ENCODE measurements around the gene TMEM260. TPM values are rescaled to one million over a fixed set of nuclear protein-coding genes. Genes with fewer than 3 reads are reported as not detected.
"Not testable (repeated sequence)": the region's sequence is repeated elsewhere in the genome, so short reads cannot be mapped to it uniquely, and the experiment has no call there.

TMEM260 gene
- total RNA-seq, 4 donors from 2014 or later: 8.7 to 17.2 (median 10.9) TPM

DNA sequence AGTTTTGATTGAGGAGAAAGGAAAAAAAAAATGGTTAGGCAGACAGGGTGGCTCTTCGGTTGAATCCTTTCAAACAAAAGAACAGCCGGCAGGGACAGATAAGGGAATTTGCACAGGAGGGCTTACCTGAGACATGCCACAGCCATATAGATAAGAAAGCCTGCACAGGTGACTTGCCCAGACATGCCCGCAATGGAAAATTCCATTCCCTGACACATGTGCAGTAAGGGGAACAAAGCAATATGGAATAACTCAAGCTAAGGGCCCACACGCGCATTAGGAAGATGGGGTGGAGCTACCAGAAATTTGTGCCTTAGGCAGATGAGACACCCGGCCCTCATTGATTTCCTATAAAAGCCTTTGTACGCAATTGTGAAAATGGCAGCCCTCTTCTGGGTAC is 86.7 kb downstream of the TMEM260 start:
- intact Hi-C loops (cut with DNase I): no loop called here
- H3K27ac ChIP-seq: no peak overlapping the region
- H3K4me1 ChIP-seq: peaks cover 0 to 9% (median 0%) of the 10 kb centered on the region in 3 donors
- no peak for DNase-seq
- H3K9me3 ChIP-seq: no peaks in the 10 kb centered on the region
- no peak overlapping the region for H3K4me3 ChIP-seq
- H3K36me3 ChIP-seq: no peaks in the 10 kb centered on the region
- 55 to 74% methylated on average over 7 of the region's 7 CpGs for WGBS, 2 donors
- no peaks in the 10 kb centered on the region for H3K27me3 ChIP-seq
- TF ChIP-seq POLR2A (IDR thresholded peaks at IDR 0.05): no peak
- TF ChIP-seq, protein P1, sequence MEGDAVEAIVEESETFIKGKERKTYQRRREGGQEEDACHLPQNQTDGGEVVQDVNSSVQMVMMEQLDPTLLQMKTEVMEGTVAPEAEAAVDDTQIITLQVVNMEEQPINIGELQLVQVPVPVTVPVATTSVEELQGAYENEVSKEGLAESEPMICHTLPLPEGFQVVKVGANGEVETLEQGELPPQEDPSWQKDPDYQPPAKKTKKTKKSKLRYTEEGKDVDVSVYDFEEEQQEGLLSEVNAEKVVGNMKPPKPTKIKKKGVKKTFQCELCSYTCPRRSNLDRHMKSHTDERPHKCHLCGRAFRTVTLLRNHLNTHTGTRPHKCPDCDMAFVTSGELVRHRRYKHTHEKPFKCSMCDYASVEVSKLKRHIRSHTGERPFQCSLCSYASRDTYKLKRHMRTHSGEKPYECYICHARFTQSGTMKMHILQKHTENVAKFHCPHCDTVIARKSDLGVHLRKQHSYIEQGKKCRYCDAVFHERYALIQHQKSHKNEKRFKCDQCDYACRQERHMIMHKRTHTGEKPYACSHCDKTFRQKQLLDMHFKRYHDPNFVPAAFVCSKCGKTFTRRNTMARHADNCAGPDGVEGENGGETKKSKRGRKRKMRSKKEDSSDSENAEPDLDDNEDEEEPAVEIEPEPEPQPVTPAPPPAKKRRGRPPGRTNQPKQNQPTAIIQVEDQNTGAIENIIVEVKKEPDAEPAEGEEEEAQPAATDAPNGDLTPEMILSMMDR (IDR thresholded peaks at IDR 0.05): no peak

- DNase-seq: no peak
- no peak for TF ChIP-seq POLR2A (IDR thresholded peaks at IDR 0.05)
- TF ChIP-seq, protein P1 (IDR thresholded peaks at IDR 0.05): no peak
- no peaks in the 10 kb centered on the region for H3K9me3 ChIP-seq
Observed at GRCh38 chr14:56666716-56667115, 87.1 kb downstream of the TMEM260 start.

DNA sequence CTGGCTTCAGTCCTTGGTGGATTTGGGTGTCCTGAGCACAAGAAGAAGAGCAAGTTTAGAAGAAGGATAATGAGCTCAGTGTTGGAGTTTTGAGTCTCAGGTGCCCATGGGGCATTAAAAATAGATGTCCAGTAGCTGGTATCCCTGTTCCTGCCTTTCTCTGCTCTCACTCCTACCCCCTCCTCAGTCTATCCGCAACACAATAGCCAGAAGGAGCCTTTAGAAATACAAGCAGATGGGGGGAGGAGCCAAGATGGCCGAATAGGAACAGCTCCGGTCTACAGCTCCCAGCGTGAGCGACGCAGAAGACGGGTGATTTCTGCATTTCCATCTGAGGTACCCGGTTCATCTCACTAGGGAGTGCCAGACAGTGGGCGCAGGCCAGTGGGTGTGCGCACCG is 87.7 kb downstream of the TMEM260 start:
- H3K27me3 ChIP-seq; H3K36me3 ChIP-seq; H3K4me1 ChIP-seq; intact Hi-C loops (cut with DNase I); H3K27ac ChIP-seq; H3K4me3 ChIP-seq; H3K9me3 ChIP-seq; DNase-seq: not testable (repeated sequence)
- WGBS, 2 donors: 40 to 68% methylated on average over 2 to 3 of the region's 11 CpGs

More at GRCh38 chr14:56666716-56667115, 87.1 kb downstream of the TMEM260 start:
- no peaks in the 10 kb centered on the region for H3K27me3 ChIP-seq
- H3K27ac ChIP-seq: no peak overlapping the region
- intact Hi-C loops (cut with DNase I): no loop called here
- H3K4me3 ChIP-seq: no peak overlapping the region
- H3K36me3 ChIP-seq: no peaks in the 10 kb centered on the region
- H3K4me1 ChIP-seq: peaks cover 0 to 9% (median 0%) of the 10 kb centered on the region in 3 donors
- WGBS, 2 donors: 57 to 71% methylated on average over 3 of the region's 3 CpGs

- H3K27me3 ChIP-seq: no peaks in the 10 kb centered on the region
- H3K4me1 ChIP-seq: no peaks in the 10 kb centered on the region
- no peak overlapping the region for H3K4me3 ChIP-seq
- WGBS, 2 donors: 22 to 45% methylated on average over 5 of the region's 5 CpGs
- no peak overlapping the region for H3K27ac ChIP-seq
- intact Hi-C loops (cut with DNase I): no loop called here
- no peaks in the 10 kb centered on the region for H3K36me3 ChIP-seq
- DNase-seq: no peak
- no peaks in the 10 kb centered on the region for H3K9me3 ChIP-seq
- TF ChIP-seq, protein P1 (IDR thresholded peaks at IDR 0.05): no peak
- TF ChIP-seq POLR2A (IDR thresholded peaks at IDR 0.05): no peak
Observed at GRCh38 chr14:56676042-56676441, 96.4 kb downstream of the TMEM260 start.

GRCh38 chr14:56678838-56679237 is 99.2 kb downstream of the TMEM260 start:
- H3K9me3 ChIP-seq: no peaks in the 10 kb centered on the region
- TF ChIP-seq, protein P1 (IDR thresholded peaks at IDR 0.05): no peak
- no peak for TF ChIP-seq POLR2A (IDR thresholded peaks at IDR 0.05)
- H3K4me3 ChIP-seq: no peak overlapping the region
- H3K27ac ChIP-seq: no peak overlapping the region
- 74 to 75% methylated on average over 3 of the region's 3 CpGs for WGBS, 2 donors
- H3K27me3 ChIP-seq: no peaks in the 10 kb centered on the region
- DNase-seq: no peak
- intact Hi-C loops (cut with DNase I): no loop called here
- no peaks in the 10 kb centered on the region for H3K4me1 ChIP-seq
- no peaks in the 10 kb centered on the region for H3K36me3 ChIP-seq

DNA sequence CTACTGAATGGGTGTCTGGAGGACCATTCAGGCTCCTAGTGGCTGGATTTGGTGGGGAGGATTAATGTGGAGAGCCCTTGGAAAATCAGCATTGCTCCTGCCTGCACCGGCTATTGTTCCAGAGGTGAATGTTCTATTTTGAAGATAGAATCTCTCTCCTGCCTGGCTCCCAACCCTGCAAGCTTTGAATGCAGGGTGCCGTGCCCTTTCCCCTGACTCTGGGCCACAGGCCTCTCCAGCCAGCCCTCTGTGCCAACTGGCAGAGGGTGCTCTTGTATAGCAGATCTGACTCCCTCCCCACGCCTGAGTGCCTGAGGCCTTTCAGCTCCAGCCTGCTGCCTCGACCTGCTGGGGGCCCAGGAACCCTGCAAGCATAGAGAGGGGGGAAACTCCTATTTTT is 106.8 kb downstream of the TMEM260 start:
- TF ChIP-seq, protein P1 (IDR thresholded peaks at IDR 0.05): no peak
- TF ChIP-seq POLR2A (IDR thresholded peaks at IDR 0.05): no peak
- Histone ChIP-seq H3K9me3 (no peaks in the 10 kb centered on the region), H3K36me3 (no peaks in the 10 kb centered on the region), H3K4me3 (no peak overlapping the region), H3K27me3 (no peaks in the 10 kb centered on the region), H3K4me1 (no peaks in the 10 kb centered on the region), H3K27ac (no peak overlapping the region)
- intact Hi-C loops (cut with DNase I): no loop called here
- WGBS, 2 donors: 0 to 30% methylated on average over 1 to 3 of the region's 4 CpGs
- DNase-seq: no peak

All from esophagus squamous epithelium (tissue), 5 donors.